Choroid plexus epithelial cell (primary cell): ENCODE measurements around the gene TMEM72.
A peak's percentile ranks its signal among the peaks of the same experiment; 100 is the strongest.

Experiments
- DNase-seq: peaks from one replicate; pipeline ENCODE4 v3.0.0-alpha.2; 2010; ENCODE audit warnings: low read depth
- H3K4me3 ChIP-seq: 2 replicates; pipeline ENCODE4 v1.5.1; 2011; ENCODE audit warnings: low read depth, mild to moderate bottlenecking, control low read depth, low read length, moderate library complexity
- TF ChIP-seq, protein P1 (sequence below): conservative IDR thresholded peaks from 2 replicates; pipeline ENCODE4 v1.5.1; 2011; ENCODE audit warnings: low read depth, mild to moderate bottlenecking, control low read depth, inconsistent platforms, low read length, moderate library complexity

The TMEM72 gene

DNA sequence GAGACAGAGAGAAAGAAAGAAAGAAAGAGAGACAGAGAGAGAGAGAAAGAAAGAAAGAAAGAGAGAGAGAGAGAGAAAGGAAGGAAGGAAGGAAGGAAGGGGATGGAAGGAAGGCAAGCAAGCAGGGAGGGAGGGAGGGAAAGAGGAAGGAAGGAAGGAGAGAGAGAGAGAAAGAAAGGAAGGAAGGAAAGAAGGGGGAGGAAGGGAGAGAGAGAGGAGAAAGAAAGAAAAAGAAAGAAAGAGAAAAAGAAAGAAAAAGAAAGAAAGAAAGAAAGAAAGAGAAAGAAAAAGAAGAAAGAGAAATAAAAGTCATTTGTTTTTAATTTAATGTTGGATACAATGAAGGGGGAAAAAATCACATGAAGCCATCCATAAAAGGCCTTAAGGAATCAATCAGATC is 43.8 kb downstream of the TMEM72 start:
- TF ChIP-seq, protein P1, sequence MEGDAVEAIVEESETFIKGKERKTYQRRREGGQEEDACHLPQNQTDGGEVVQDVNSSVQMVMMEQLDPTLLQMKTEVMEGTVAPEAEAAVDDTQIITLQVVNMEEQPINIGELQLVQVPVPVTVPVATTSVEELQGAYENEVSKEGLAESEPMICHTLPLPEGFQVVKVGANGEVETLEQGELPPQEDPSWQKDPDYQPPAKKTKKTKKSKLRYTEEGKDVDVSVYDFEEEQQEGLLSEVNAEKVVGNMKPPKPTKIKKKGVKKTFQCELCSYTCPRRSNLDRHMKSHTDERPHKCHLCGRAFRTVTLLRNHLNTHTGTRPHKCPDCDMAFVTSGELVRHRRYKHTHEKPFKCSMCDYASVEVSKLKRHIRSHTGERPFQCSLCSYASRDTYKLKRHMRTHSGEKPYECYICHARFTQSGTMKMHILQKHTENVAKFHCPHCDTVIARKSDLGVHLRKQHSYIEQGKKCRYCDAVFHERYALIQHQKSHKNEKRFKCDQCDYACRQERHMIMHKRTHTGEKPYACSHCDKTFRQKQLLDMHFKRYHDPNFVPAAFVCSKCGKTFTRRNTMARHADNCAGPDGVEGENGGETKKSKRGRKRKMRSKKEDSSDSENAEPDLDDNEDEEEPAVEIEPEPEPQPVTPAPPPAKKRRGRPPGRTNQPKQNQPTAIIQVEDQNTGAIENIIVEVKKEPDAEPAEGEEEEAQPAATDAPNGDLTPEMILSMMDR, result no peak
- DNase-seq, result no peak
- H3K4me3 ChIP-seq, result no peak overlapping the region

DNA sequence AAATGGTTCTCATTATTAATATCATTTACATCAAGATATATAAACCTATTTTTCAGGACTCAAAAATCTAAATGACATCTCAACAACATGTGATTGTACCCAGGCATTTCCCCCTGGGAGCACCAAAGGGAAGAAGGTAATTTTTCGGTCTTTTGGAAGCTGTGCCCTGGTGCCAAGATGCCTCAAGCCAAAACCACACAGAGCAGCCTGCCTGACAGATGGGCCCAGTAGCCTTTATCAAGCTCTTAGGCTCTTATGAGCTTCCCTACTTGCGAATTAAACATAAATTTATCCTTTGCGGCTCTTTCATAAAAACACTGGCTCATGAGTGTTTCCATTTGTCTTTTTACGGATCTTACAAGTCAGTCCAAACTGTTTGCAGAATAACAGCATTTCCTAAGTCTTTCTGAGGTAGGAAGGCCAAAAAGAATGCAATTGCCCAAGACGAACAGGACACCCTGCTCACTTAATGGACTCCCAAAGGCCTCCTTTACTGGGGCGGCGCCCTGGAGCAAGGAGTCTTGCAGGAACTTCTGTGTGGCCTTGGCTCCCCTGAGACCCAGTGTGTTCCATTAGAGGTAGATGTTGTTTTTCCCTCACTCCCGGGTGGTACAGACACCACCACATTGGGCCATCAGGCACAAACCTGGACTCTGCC is 44.4 kb downstream of the TMEM72 start:
- TF ChIP-seq, protein P1, result no peak
- no peak for DNase-seq
- H3K4me3 ChIP-seq, result no peak overlapping the region

DNA sequence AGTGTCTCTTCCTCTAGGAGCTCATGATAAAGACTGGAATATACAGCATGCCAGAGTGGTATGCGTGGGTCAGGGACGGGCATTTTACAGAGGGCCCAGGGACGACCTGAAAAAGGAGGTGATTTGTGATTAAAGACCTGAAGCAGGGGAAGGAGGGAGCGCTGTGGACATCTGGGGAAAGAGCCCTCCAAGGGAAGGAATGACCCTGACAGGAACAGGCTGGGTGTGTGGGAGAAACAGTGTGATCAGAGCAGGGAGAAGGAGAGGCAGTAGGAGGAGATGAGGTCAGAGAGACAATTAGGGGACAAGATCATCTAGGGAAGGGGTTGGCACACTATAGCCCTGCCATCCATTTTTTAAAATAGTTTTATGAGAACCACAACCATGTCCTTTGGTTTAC is 45.1 kb downstream of the TMEM72 start:
- TF ChIP-seq, protein P1, result no peak
- no peak for DNase-seq
- H3K4me3 ChIP-seq, result no peak overlapping the region

DNA sequence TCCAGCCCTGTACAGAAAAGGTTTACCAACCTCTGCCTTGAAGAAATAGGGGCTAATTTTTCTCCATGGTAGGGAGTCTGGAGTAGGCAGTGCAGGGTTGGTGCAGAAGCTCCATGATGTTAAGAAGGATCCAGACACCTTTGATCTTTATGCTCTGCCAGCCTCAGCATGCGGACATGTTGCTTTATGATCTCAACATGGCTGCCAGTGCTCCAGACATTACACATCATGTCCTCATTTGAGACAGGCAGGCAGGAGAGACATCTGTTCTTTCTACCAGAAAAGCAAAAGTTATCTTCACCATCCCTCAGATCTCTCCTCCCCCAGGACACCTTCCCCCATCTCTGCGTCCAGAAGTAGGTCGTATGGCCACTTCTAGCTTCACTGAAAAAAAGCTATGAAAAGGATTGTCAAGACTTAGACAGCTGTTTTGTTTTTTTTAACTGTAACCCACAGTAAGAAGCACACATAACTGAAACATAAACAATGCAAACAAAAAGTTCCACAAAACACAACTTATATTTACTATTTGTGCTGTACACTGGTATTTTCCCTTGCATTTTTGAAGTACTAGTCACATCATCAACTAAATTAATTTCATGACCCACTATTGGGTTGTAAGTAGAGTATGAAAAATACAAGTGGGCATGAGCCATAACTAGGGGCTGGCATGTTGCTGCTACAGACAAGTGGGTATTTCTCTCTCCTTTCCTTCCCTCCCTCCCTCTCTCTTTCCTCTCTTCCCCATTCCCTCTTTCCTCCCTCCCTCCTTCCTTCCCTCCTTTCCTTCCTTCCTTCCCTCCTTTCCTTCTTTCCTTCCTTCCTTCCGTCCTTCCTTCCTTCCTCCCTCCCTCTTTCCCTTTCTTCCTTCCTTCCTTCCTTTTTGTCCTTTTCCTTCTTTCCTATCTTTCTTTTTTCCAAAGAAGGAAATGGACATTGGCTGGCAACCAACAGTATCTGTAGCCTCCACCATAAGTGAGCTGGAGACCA is 45.9 kb downstream of the TMEM72 start:
- H3K4me3 ChIP-seq, result no peak overlapping the region
- DNase-seq, result no peak
- TF ChIP-seq, protein P1, result no peak

DNA sequence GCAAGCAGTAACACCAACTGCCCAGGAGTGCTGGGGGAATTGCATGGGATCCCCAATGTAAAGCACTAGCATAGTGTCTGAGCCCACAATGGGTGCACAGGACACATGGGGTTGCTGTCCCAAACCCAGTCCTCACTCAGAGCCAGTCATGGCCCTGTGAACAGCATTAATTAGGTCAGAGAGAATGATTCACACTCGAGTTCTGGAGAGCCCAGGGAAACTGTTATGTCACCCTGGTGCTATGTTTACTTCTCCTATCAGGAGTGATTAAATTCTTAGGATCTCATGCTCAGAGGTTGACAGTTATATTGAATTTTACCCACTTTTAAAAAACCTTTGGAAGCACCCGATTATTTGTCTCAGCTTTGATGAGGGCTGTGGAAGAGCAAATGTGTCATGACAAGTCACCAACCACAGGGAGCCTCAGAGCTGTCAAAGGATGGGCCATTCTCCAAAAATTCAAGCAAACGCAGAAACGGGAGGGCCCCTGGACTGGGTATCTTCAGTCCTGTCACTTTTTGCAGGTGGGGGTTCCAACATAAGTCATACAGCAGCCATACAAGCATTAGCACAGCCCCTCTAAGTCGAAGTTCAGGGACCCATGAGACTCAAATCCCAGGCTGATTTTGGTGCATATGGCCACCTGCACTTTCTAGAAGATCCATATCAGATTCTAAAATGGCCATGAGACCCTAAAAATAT is 47.2 kb downstream of the TMEM72 start:
- peak overlapping the region; percentile 83 for H3K4me3 ChIP-seq
- TF ChIP-seq, protein P1, result no peak
- peak; percentile 62 for DNase-seq

DNA sequence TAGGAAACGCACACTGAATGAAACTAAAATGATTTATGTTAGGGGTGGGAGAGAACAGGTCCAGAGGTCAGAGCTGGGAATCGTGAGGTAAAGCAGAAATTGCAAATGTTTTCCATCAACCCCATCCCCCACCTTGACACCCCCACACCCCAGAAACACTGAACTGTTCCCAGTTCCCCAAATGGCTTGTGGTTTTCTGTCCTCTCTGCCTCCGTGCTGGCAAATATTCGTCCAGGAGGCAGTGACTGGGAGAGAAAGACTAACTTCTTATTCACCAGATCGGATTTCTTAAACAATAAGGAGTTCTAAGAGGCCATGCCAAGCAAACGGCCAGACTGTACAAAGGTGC is 47.7 kb downstream of the TMEM72 start:
- H3K4me3 ChIP-seq, result peak overlapping the region; percentile 83
- TF ChIP-seq, protein P1, result no peak
- DNase-seq, result no peak
